Stimulated activated CD8-positive, alpha-beta memory T cell treated with anti-CD3 and anti-CD28 coated beads, Interleukin-2, amount 100 ng/mL, for 1 hour (primary cell): Measurements from ENCODE around the gene C2CD4B.

Experiments used
- DNase-seq, 2 donors: peaks; one replicate each; pipeline ENCODE4 v3.0.0-alpha.2; 2020; ENCODE audit warnings: low read depth in 2 of 2

C2CD4B gene

GRCh38 chr15:62119227-62119864 is 45.7 kb downstream of the C2CD4B start:
- no peak for DNase-seq

- DNase-seq: no peak
These were observed 46.4 kb downstream of the C2CD4B start for GRCh38 chr15:62118520-62119226.

DNA sequence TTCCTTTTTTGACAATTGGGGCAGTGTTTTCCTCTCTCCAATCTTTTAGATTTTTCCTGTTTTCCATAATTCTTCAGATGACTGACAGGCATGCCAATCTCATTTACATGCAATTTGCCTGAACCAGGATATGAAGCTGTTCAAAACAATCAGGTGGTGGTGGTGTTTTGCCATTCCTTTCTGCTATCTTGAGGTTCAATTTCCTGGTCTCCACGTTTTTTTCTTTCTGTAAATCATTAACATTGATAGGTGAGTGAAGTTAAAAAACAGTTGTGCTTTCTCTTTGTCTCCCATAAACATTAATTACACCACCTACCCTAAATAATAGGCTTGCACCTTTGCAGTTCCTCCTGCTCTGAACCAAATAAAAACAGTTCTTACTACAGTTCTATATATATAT is 49.2 kb downstream of the C2CD4B start:
- DNase-seq: no peak
